ENCODE data around the gene TRIP13. TPM values are rescaled to one million over a fixed set of nuclear protein-coding genes. Genes with fewer than 3 reads are reported as not detected.
"Not testable (repeated sequence)": the region's sequence is repeated elsewhere in the genome, so short reads cannot be mapped to it uniquely, and the experiment has no call there.

The TRIP13 gene, protein sequence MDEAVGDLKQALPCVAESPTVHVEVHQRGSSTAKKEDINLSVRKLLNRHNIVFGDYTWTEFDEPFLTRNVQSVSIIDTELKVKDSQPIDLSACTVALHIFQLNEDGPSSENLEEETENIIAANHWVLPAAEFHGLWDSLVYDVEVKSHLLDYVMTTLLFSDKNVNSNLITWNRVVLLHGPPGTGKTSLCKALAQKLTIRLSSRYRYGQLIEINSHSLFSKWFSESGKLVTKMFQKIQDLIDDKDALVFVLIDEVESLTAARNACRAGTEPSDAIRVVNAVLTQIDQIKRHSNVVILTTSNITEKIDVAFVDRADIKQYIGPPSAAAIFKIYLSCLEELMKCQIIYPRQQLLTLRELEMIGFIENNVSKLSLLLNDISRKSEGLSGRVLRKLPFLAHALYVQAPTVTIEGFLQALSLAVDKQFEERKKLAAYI
- total RNA-seq (1 to 10 TPM; 1.0 to 5.4 (median 2.1) TPM), polyA plus RNA-seq (1 to 10 TPM; 1.2 to 3.4 (median 2.6) TPM)
- long read RNA-seq, donor 1, partial matches to known transcripts: 21 of 23 reads
- long read RNA-seq, donor 1, other reads (novel, unspliced or antisense): 0 of 23 reads
- long read RNA-seq, donor 2, partial matches to known transcripts: 5 of 8 reads
- long read RNA-seq, donor 2, other reads (novel, unspliced or antisense): 0 of 8 reads

- peaks cover 0 to 45% (median 36%) of the 10 kb centered on the region in 6 donors for H3K36me3 ChIP-seq
- WGBS, 5 donors: 0 to 1% (median 0%) methylated on average over 6 to 91 of the region's 91 CpGs
- no peaks in the 10 kb centered on the region for H3K27me3 ChIP-seq (replicated peaks in 1 of 7)
- peak within 1 kb of the TSS; percentile 72 to 95 (median 91) for H3K27ac ChIP-seq
- peak within 1 kb of the TSS; percentile 70 to 94 (median 81) for H3K4me3 ChIP-seq
- peak; percentile 96 for DNase-seq
- peaks cover 15 to 37% (median 27%) of the 10 kb centered on the region in 6 donors for H3K4me1 ChIP-seq
- intact Hi-C loops (cut with DNase I; ENCODE audit: low total_unique reads): no loop called here
- TF ChIP-seq POLR2A (IDR thresholded peaks at IDR 0.05) (peak in 2 of 3 donors; percentile 17 to 66), POLR2AphosphoS5 (IDR thresholded peaks at IDR 0.05) (peak; percentile 82 to 88 (median 84))
- TF ChIP-seq, protein P1, sequence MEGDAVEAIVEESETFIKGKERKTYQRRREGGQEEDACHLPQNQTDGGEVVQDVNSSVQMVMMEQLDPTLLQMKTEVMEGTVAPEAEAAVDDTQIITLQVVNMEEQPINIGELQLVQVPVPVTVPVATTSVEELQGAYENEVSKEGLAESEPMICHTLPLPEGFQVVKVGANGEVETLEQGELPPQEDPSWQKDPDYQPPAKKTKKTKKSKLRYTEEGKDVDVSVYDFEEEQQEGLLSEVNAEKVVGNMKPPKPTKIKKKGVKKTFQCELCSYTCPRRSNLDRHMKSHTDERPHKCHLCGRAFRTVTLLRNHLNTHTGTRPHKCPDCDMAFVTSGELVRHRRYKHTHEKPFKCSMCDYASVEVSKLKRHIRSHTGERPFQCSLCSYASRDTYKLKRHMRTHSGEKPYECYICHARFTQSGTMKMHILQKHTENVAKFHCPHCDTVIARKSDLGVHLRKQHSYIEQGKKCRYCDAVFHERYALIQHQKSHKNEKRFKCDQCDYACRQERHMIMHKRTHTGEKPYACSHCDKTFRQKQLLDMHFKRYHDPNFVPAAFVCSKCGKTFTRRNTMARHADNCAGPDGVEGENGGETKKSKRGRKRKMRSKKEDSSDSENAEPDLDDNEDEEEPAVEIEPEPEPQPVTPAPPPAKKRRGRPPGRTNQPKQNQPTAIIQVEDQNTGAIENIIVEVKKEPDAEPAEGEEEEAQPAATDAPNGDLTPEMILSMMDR (IDR thresholded peaks at IDR 0.05 in 8 of 11, conservative IDR thresholded peaks at IDR 0.05 in 3 of 11): peak in 2 of 11 experiments; percentile 19 to 31
- H3K9me3 ChIP-seq: no peaks in the 10 kb centered on the region
Observed at GRCh38 chr5:892394-893136, at the start of gene TRIP13, which contains the start of gene BRD9. TRIP13 (plus strand) TSS chr5:892884; CDS start chr5:892999, 115 bp downstream. BRD9 (minus strand) TSS chr5:892801; CDS start chr5:892657, 144 bp downstream.

DNA sequence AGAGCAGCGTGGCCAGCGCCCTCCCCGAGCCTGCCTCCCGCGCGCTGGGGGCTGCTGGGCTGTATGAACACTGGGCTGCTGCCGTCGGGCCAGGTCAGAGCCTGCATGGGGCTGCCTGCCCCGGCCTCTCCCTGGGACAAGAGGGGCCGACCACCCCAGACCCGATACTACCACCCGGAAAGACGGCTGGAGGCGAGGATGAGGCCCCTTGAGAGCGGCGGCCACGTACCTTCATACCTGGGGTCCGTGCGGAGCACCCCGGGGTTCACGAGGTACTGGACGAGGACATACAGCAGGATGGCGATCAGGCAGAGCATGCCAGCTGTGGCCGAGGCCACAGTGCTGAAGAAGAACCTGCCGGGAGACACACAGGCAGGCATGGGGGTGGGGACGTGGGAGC is 49.3 kb upstream of the TRIP13 start:
- peak; percentile 52 for DNase-seq

DNA sequence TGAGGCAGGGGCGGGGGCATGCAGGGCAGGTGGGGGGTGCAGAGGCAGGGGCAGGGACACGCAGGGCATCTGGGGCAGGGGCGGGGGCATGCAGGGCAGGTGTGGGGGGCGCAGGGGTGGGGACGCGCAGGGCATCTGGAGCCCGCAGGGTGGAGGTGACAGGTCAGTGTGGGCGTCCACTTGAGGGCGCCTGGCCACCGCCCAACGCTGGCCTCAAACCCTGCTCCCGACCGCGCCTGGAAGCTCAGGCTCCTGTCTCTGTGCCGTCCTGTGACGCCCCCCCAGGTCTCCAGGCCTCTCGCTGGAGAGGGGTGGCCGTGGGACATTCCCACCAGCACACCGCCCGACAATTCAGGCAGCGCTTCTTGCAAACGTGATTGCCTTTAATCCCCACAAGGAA is 48.8 kb upstream of the TRIP13 start:
- H3K4me1 ChIP-seq; intact Hi-C loops (cut with DNase I; ENCODE audit: low total_unique reads); H3K36me3 ChIP-seq; H3K27me3 ChIP-seq (replicated peaks in 1 of 7); H3K27ac ChIP-seq; H3K4me3 ChIP-seq; H3K9me3 ChIP-seq: not testable (repeated sequence)
- peak; percentile 58 for DNase-seq
- 80 to 92% (median 87%) methylated on average over 12 to 22 of the region's 22 CpGs for WGBS, 5 donors

More for the DNA sequence above, 49.3 kb upstream of the TRIP13 start:
- H3K27ac ChIP-seq; intact Hi-C loops (cut with DNase I; ENCODE audit: low total_unique reads); H3K27me3 ChIP-seq (replicated peaks in 1 of 7); H3K4me1 ChIP-seq; H3K36me3 ChIP-seq; H3K4me3 ChIP-seq; H3K9me3 ChIP-seq: not testable (repeated sequence)
- WGBS, 5 donors: 92 to 94% (median 94%) methylated on average over 5 to 17 of the region's 26 CpGs

DNA sequence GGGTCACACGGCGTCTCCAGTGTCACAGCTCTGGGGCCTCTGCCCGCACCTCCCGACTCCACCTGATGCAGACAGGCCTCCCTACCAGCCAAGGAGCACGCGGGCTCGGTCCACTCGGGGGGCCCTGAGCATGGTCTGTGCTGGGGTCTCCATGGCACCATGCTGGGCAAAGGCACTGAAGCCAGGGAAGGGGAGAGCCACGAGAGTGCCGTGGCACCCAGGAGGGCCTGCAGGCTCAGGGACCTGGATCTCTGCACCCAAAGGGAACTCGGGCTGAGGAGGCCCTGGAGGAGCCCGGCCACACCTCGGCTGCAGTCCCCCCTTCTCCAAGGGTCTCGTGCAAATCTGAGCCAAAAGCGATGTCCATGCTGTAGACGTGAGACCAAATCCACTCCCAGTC is 48.3 kb upstream of the TRIP13 start:
- peak; percentile 76 for DNase-seq
- H3K27me3 ChIP-seq (replicated peaks in 1 of 7); H3K27ac ChIP-seq; H3K4me3 ChIP-seq; H3K4me1 ChIP-seq; H3K36me3 ChIP-seq; H3K9me3 ChIP-seq; intact Hi-C loops (cut with DNase I; ENCODE audit: low total_unique reads): not testable (repeated sequence)
- 86 to 95% (median 89%) methylated on average over 14 to 16 of the region's 16 CpGs for WGBS, 5 donors

DNA sequence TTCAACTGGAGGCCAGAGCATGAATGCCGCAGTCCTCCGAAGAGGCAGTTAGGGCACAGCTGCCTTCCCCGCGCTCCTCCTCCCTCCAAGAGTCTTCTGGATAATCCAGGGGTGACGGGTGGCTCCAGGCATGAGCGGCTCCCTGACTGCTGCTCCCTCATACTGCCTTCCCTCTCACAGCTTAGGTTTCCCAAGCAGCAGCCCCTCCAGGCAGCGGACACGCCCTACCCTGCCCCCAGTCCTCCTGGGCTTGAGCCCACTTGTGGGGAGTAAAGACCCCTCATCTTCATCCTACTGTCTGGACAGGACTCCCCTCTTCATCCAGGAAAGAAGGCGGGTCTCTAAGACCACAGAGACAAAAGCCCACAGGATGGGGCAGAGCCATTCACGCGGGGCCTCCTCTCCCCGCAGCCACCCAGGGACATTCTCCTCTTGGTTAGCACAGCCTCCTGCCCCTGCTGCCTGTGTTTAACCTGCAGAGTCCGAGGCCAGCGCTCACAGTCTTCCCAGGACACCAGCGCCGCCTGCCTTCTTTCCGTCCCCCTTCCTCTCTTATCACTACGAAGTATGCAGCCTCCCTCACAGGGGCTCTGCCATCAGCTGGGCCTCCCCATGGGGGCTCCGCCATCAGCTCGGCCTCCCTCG is 47.5 kb upstream of the TRIP13 start:
- 85 to 93% (median 87%) methylated on average over 12 to 15 of the region's 21 CpGs for WGBS, 5 donors
- H3K36me3 ChIP-seq; H3K4me1 ChIP-seq; intact Hi-C loops (cut with DNase I; ENCODE audit: low total_unique reads); H3K27me3 ChIP-seq (replicated peaks in 1 of 7); H3K27ac ChIP-seq; H3K9me3 ChIP-seq; H3K4me3 ChIP-seq: not testable (repeated sequence)
- peak; percentile 71 for DNase-seq

- WGBS, 5 donors: 76 to 89% (median 83%) methylated on average over 13 to 25 of the region's 35 CpGs
- intact Hi-C loops (cut with DNase I; ENCODE audit: low total_unique reads); H3K9me3 ChIP-seq; H3K4me1 ChIP-seq; H3K4me3 ChIP-seq; DNase-seq; H3K27ac ChIP-seq; H3K36me3 ChIP-seq: not testable (repeated sequence)
- H3K27me3 ChIP-seq (replicated peaks in 1 of 7): peaks cover 0 to 18% (median 3%) of the 10 kb centered on the region in 7 donors
Observed at GRCh38 chr5:845676-846601, 46.7 kb upstream of the TRIP13 start.

GRCh38 chr5:846602-847091 is 46.0 kb upstream of the TRIP13 start:
- 68 to 76% (median 72%) methylated on average over 18 of the region's 18 CpGs for WGBS, 5 donors
- intact Hi-C loops (cut with DNase I; ENCODE audit: low total_unique reads); H3K27ac ChIP-seq; H3K4me3 ChIP-seq; H3K9me3 ChIP-seq; H3K36me3 ChIP-seq; H3K4me1 ChIP-seq: not testable (repeated sequence)
- peak; percentile 67 for DNase-seq
- peaks cover 0 to 25% (median 3%) of the 10 kb centered on the region in 7 donors for H3K27me3 ChIP-seq (replicated peaks in 1 of 7)

- H3K4me1 ChIP-seq; H3K36me3 ChIP-seq; DNase-seq; H3K27ac ChIP-seq; intact Hi-C loops (cut with DNase I; ENCODE audit: low total_unique reads); H3K4me3 ChIP-seq; H3K9me3 ChIP-seq: not testable (repeated sequence)
- 89 to 95% (median 93%) methylated on average over 5 to 10 of the region's 18 CpGs for WGBS, 5 donors
- peaks cover 0 to 26% (median 3%) of the 10 kb centered on the region in 7 donors for H3K27me3 ChIP-seq (replicated peaks in 1 of 7)
Observed at GRCh38 chr5:847212-847611, 45.5 kb upstream of the TRIP13 start.

Measured in spleen (tissue), 13 donors.